Kidney epithelial cell (primary cell): ENCODE measurements around the gene SLC28A1. TPM values are rescaled to one million over a fixed set of nuclear protein-coding genes. Genes with fewer than 3 reads are reported as not detected.

ENCODE experiments used
- DNase-seq: peaks from one replicate; pipeline ENCODE4 v3.0.0-alpha.2; 2010; ENCODE audit warnings: low read depth
- H3K27me3 ChIP-seq: 2 replicates; pipeline ENCODE4 v1.6.0; 2011; ENCODE audit warnings: low read length; ENCODE audit not compliant: control insufficient read depth, insufficient read depth
- H3K36me3 ChIP-seq: 2 replicates; pipeline ENCODE4 v1.5.1; 2011; ENCODE audit warnings: low read length; ENCODE audit not compliant: control insufficient read depth, insufficient read depth
- H3K4me3 ChIP-seq: 2 replicates; pipeline ENCODE4 v1.5.1; 2011; ENCODE audit warnings: low read depth, mild to moderate bottlenecking, control low read depth, low read length
- CTCF ChIP-seq: IDR thresholded peaks from 2 replicates; pipeline ENCODE4 v1.5.1; 2011; ENCODE audit warnings: mild to moderate bottlenecking, moderate library complexity, low read length, control low read depth, inconsistent platforms; ENCODE audit not compliant: insufficient read depth, poor library complexity, severe bottlenecking
- total RNA-seq: library from RNA; depleted of rRNA; stranded (reverse); fragments of >200 nt; gene quantifications from 2 replicates; pipeline ENCODE4 v1.2.3, GENCODE V29; 2015

SLC28A1 gene
- total RNA-seq, 1 donor from 2014 or later, result 0.17 TPM

GRCh38 chr15:84857418-84858004, 27.0 kb upstream of the SLC28A1 start:
- H3K4me3 ChIP-seq, result no peak overlapping the region
- no peak for TF ChIP-seq CTCF
- H3K27me3 ChIP-seq, result no peaks in the 10 kb centered on the region
- peaks cover 2% of the 10 kb centered on the region for H3K36me3 ChIP-seq
- no peak for DNase-seq

GRCh38 chr15:84858231-84858630, 26.2 kb upstream of the SLC28A1 start:
- Histone ChIP-seq H3K36me3 (peaks cover 4% of the 10 kb centered on the region), H3K4me3 (no peak overlapping the region), H3K27me3 (no peaks in the 10 kb centered on the region)
- no peak for DNase-seq
- no peak for TF ChIP-seq CTCF

- Histone ChIP-seq H3K4me3 (no peak overlapping the region), H3K36me3 (peaks cover 4% of the 10 kb centered on the region), H3K27me3 (no peaks in the 10 kb centered on the region)
- no peak for TF ChIP-seq CTCF
- no peak for DNase-seq
These were observed 25.3 kb upstream of the SLC28A1 start for GRCh38 chr15:84859144-84859543.

- Histone ChIP-seq H3K4me3 (no peak overlapping the region), H3K36me3 (peaks cover 4% of the 10 kb centered on the region), H3K27me3 (no peaks in the 10 kb centered on the region)
- TF ChIP-seq CTCF, result no peak
- DNase-seq, result no peak
These were observed 24.8 kb upstream of the SLC28A1 start for GRCh38 chr15:84859651-84860050.

GRCh38 chr15:84861781-84862180, 22.7 kb upstream of the SLC28A1 start:
- H3K27me3 ChIP-seq, result no peaks in the 10 kb centered on the region
- H3K36me3 ChIP-seq, result peaks cover 1% of the 10 kb centered on the region
- no peak overlapping the region for H3K4me3 ChIP-seq
- no peak for TF ChIP-seq CTCF
- no peak for DNase-seq
